OCI-LY3 (cell line): Measurements from ENCODE around the gene ZMIZ1.

Experiments used
- H2AFZ ChIP-seq: fragments of 200-600, 300-600 bp; shearing (Covaris generic); 2 replicates; pipeline ENCODE4 v1.6.0; 2014; ENCODE audit warnings: antibody characterized with exemption, low read depth, low read length
- H3K27ac ChIP-seq: fragments of 200-600, 300-600 bp; sonication (generic); 2 replicates; pipeline ENCODE4 v1.5.1; 2014; ENCODE audit warnings: mild to moderate bottlenecking, low read length, moderate library complexity, mixed read lengths
- H3K27me3 ChIP-seq: fragments of 200-600, 300-600 bp; sonication (generic); 2 replicates; pipeline ENCODE4 v1.6.1; 2014; ENCODE audit warnings: low read depth, low read length, mixed read lengths
- H3K36me3 ChIP-seq: fragments of 200-600, 300-600 bp; sonication (generic); replicated peaks from 2 replicates; pipeline ENCODE3; 2014; ENCODE audit warnings: low read depth, low read length, mixed read lengths
- H3K4me1 ChIP-seq: fragments of 300-600, 200-600 bp; sonication (generic); 2 replicates; pipeline ENCODE4 v1.6.1; 2014; ENCODE audit warnings: low read length, mixed read lengths
- H3K4me2 ChIP-seq: fragments of 200-600, 300-600 bp; sonication (generic); 2 replicates; pipeline ENCODE4 v1.6.1; 2014; ENCODE audit warnings: low read length, mixed read lengths
- H3K4me3 ChIP-seq: fragments of 300-600, 200-600 bp; sonication (generic); 2 replicates; pipeline ENCODE4 v1.5.1; 2014; ENCODE audit warnings: antibody characterized with exemption, mild to moderate bottlenecking, low read length, moderate library complexity
- H3K79me2 ChIP-seq: fragments of 300-600, 200-600 bp; shearing (Covaris generic); 2 replicates; pipeline ENCODE4 v1.6.1; 2014; ENCODE audit warnings: mild to moderate bottlenecking, low read length, mixed read lengths
- H3K9ac ChIP-seq: fragments of 300-600, 200-600 bp; shearing (Covaris generic); 2 replicates; pipeline ENCODE4 v1.6.0; 2014; ENCODE audit warnings: mild to moderate bottlenecking, low read length, moderate library complexity
- H3K9me3 ChIP-seq: fragments of 200-600, 300-600 bp; shearing (Covaris generic); 2 replicates; pipeline ENCODE4 v1.6.1; 2014; ENCODE audit warnings: low read length, mixed read lengths; ENCODE audit not compliant: insufficient read depth
- H4K20me1 ChIP-seq: fragments of 200-600, 300-600 bp; sonication (generic); 2 replicates; pipeline ENCODE4 v1.6.1; 2016; ENCODE audit warnings: low read length, mixed read lengths; ENCODE audit not compliant: insufficient read depth
- CTCF ChIP-seq: fragments of 200-600, 300-600 bp; sonication (generic); IDR thresholded peaks from 2 replicates; pipeline ENCODE4 v1.5.1; 2014; ENCODE audit warnings: antibody characterized with exemption, low read length, low read depth
- EZH2phosphoT487 ChIP-seq: fragments of 200-600 bp; shearing (Covaris generic); IDR thresholded peaks from 2 replicates; pipeline ENCODE4 v1.6.1; 2018; ENCODE audit warnings: antibody characterized with exemption, mixed run types, low read depth

The ZMIZ1 gene

GRCh38 chr10:79356104-79356503, 287.3 kb downstream of the ZMIZ1 start:
- peaks cover 16% of the 10 kb centered on the region for H3K79me2 ChIP-seq
- no peaks in the 10 kb centered on the region for H3K9me3 ChIP-seq
- H3K4me1 ChIP-seq = peaks cover 32% of the 10 kb centered on the region
- peaks cover 43% of the 10 kb centered on the region for H3K36me3 ChIP-seq
- TF ChIP-seq EZH2phosphoT487 (no peak), CTCF (no peak)
- no peak overlapping the region for H3K4me3 ChIP-seq
- H3K27ac ChIP-seq = no peak overlapping the region
- H4K20me1 ChIP-seq = peaks cover 41% of the 10 kb centered on the region
- no peak overlapping the region for H2AFZ ChIP-seq
- no peaks in the 10 kb centered on the region for H3K27me3 ChIP-seq
- no peak overlapping the region for H3K4me2 ChIP-seq
- no peak overlapping the region for H3K9ac ChIP-seq

- Histone ChIP-seq H4K20me1 (peaks cover 33% of the 10 kb centered on the region), H3K4me1 (peaks cover 32% of the 10 kb centered on the region), H3K9me3 (no peaks in the 10 kb centered on the region), H3K27ac (no peak overlapping the region), H3K27me3 (no peaks in the 10 kb centered on the region), H3K4me2 (no peak overlapping the region), H3K9ac (no peak overlapping the region), H3K4me3 (no peak overlapping the region), H3K79me2 (peaks cover 16% of the 10 kb centered on the region), H3K36me3 (peaks cover 42% of the 10 kb centered on the region), H2AFZ (no peak overlapping the region)
- TF ChIP-seq EZH2phosphoT487 (no peak), CTCF (no peak)
Observed at GRCh38 chr10:79357180-79357579, 288.4 kb downstream of the ZMIZ1 start.

- Histone ChIP-seq H3K27me3 (no peaks in the 10 kb centered on the region), H3K9me3 (no peaks in the 10 kb centered on the region), H3K4me1 (peaks cover 22% of the 10 kb centered on the region), H3K27ac (no peak overlapping the region), H3K4me3 (no peak overlapping the region), H3K4me2 (no peak overlapping the region), H2AFZ (no peak overlapping the region), H3K9ac (no peak overlapping the region), H3K36me3 (peaks cover 25% of the 10 kb centered on the region), H4K20me1 (peaks cover 17% of the 10 kb centered on the region), H3K79me2 (peaks cover 9% of the 10 kb centered on the region)
- TF ChIP-seq EZH2phosphoT487 = no peak
- TF ChIP-seq CTCF = no peak
Observed at GRCh38 chr10:79358811-79359210, 290.0 kb downstream of the ZMIZ1 start.

GRCh38 chr10:79359816-79360498, 291.2 kb downstream of the ZMIZ1 start:
- no peak for TF ChIP-seq CTCF
- TF ChIP-seq EZH2phosphoT487 = no peak
- H4K20me1 ChIP-seq = peaks cover 6% of the 10 kb centered on the region; the same call in 1 of the 2 replicates
- peaks cover 4% of the 10 kb centered on the region; the same call in 1 of the 2 replicates for H3K27me3 ChIP-seq
- peaks cover 16% of the 10 kb centered on the region for H3K36me3 ChIP-seq
- peaks cover 12% of the 10 kb centered on the region for H3K4me1 ChIP-seq
- H3K4me3 ChIP-seq = no peak overlapping the region
- no peak overlapping the region for H3K4me2 ChIP-seq
- no peak overlapping the region for H3K9ac ChIP-seq
- no peaks in the 10 kb centered on the region for H3K9me3 ChIP-seq
- H2AFZ ChIP-seq = no peak overlapping the region
- H3K79me2 ChIP-seq = no peaks in the 10 kb centered on the region
- no peak overlapping the region for H3K27ac ChIP-seq
